K562 (cell line): Measurements from ENCODE around the gene SLC5A3. TPM values are rescaled to one million over a fixed set of nuclear protein-coding genes. Genes with fewer than 3 reads are reported as not detected.

Experiments
- ARHGAP35 ChIP-seq: fragments of 450-650 bp; IDR thresholded peaks from 2 replicates; pipeline ENCODE4 v1.6.1; 2018; ENCODE audit not compliant: partially characterized antibody
- ATF6 ChIP-seq: sonication (generic); formaldehyde crosslinking; IDR thresholded peaks from 2 replicates; pipeline ENCODE4 v1.4.0; 2020; ENCODE audit warnings: mild to moderate bottlenecking, missing genetic modification reagents
- CBX3 ChIP-seq, 2 experiments: IDR thresholded peaks; 1 replicate in 1 of 2; 2 replicates in 1 of 2; pipeline ENCODE4 v1.6.1; 2012; ENCODE audit warnings: inconsistent platforms in 2 of 2, low read length in 2 of 2, borderline replicate concordance in 1 of 2, control low read depth in 1 of 2
- CTBP1 ChIP-seq: fragments of 450-650 bp; IDR thresholded peaks from 2 replicates; pipeline ENCODE4 v1.6.1; 2016; ENCODE audit warnings: borderline replicate concordance
- FOSL1 ChIP-seq: fragments of 200-800 bp; sonication (Bioruptor generic); conservative IDR thresholded peaks from 2 replicates; pipeline ENCODE4 v1.6.1; 2016; ENCODE audit warnings: missing genetic modification characterization, missing compliant biosample characterization
- FOXK2 ChIP-seq, 2 experiments: fragments of 450-650 bp; IDR thresholded peaks in 1 of 2; conservative IDR thresholded peaks in 1 of 2; 2 replicates each; pipeline ENCODE4 v1.6.1; 2016; ENCODE audit warnings: low read depth in 2 of 2, mild to moderate bottlenecking in 1 of 2
- KDM5B ChIP-seq: fragments of 200-600 bp; sonication (generic); IDR thresholded peaks from 2 replicates; pipeline ENCODE4 v1.6.1; 2012; ENCODE audit warnings: low read depth, mild to moderate bottlenecking, moderate library complexity, low read length, control low read depth, inconsistent platforms; ENCODE audit not compliant: insufficient replicate concordance
- LEF1 ChIP-seq: fragments of 450-650 bp; IDR thresholded peaks from 2 replicates; pipeline ENCODE4 v1.6.1; 2016; ENCODE audit warnings: mild to moderate bottlenecking
- MAX ChIP-seq: sonication (generic); formaldehyde crosslinking; IDR thresholded peaks from 2 replicates; pipeline ENCODE4 v1.9.0; 2022; ENCODE audit warnings: mild to moderate bottlenecking, missing genetic modification reagents
- MCM7 ChIP-seq, 2 experiments: fragments of 450-650 bp; IDR thresholded peaks; 2 replicates each; pipeline ENCODE4 v1.6.1; 2016 to 2018
- MYNN ChIP-seq, 2 experiments: sonication (generic); formaldehyde crosslinking in 1 of 2; IDR thresholded peaks; 2 replicates each; pipeline versions ENCODE4 v1.5.0 to v1.6.1; 2016 to 2020; ENCODE audit warnings: antibody characterized with exemption in 1 of 2, missing genetic modification reagents in 1 of 2
- NR2F6 ChIP-seq: fragments of 450-650 bp; formaldehyde crosslinking; IDR thresholded peaks from 2 replicates; pipeline ENCODE4 v1.4.0; 2020; ENCODE audit warnings: mild to moderate bottlenecking
- POLR2B ChIP-seq: fragments of 450-650 bp; IDR thresholded peaks from 2 replicates; pipeline ENCODE4 v1.6.1; 2018; ENCODE audit warnings: low read depth; ENCODE audit not compliant: partially characterized antibody
- RBM22 ChIP-seq: fragments of 200-400 bp; formaldehyde crosslinking; IDR thresholded peaks from 2 replicates; pipeline ENCODE4 v1.6.1; 2018; ENCODE audit warnings: low read length, low read depth; ENCODE audit not compliant: poor library complexity, severe bottlenecking
- RNF2 ChIP-seq: sonication (generic); IDR thresholded peaks from 2 replicates; pipeline ENCODE4 v1.6.1; 2016
- STAG1 ChIP-seq: sonication (generic); formaldehyde crosslinking; IDR thresholded peaks from 2 replicates; pipeline ENCODE4 v1.5.0; 2020; ENCODE audit warnings: missing genetic modification reagents, borderline replicate concordance
- THRB ChIP-seq: fragments of 450-650 bp; formaldehyde crosslinking; conservative IDR thresholded peaks from 2 replicates; pipeline ENCODE4 v1.4.0; 2022; ENCODE audit warnings: mild to moderate bottlenecking, missing genetic modification characterization
- ZFP36 ChIP-seq: fragments of 150-350 bp; IDR thresholded peaks from 2 replicates; pipeline ENCODE4 v1.6.1; 2018; ENCODE audit warnings: low read length, low read depth; ENCODE audit not compliant: partially characterized antibody
- ZFP91 ChIP-seq: sonication (generic); formaldehyde crosslinking; IDR thresholded peaks from 2 replicates; pipeline ENCODE4 v1.8.0; 2022; ENCODE audit warnings: mild to moderate bottlenecking, missing genetic modification reagents
- ZNF354B ChIP-seq: fragments of 250-450 bp; sonication (Bioruptor Pico); IDR thresholded peaks from 2 replicates; pipeline ENCODE4 v1.4.0; 2020
- ZNF551 ChIP-seq: fragments of 250-450 bp; sonication (Bioruptor Pico); IDR thresholded peaks from 2 replicates; pipeline ENCODE4 v1.5.0; 2021; ENCODE audit warnings: mild to moderate bottlenecking, moderate library complexity
- ZNF639 ChIP-seq, 2 experiments: fragments of 200-800 bp in 1 of 2; sonication (Bioruptor generic) in 1 of 2; sonication (generic) in 1 of 2; formaldehyde crosslinking in 1 of 2; IDR thresholded peaks in 1 of 2; conservative IDR thresholded peaks in 1 of 2; 2 replicates each; pipeline versions ENCODE4 v1.5.0 to v1.6.1; 2016 to 2020; ENCODE audit warnings: missing compliant biosample characterization in 1 of 2, missing genetic modification characterization in 1 of 2, missing genetic modification reagents in 1 of 2
- polyA plus RNA-seq, 8 experiments: library from polyadenylated mRNA; depleted of rRNA in 4 of 8; stranded (reverse) in 5 of 8; unstranded in 3 of 8; fragments of >200 nt; fragmentation: Nextera tagmentation in 2 of 8; fragmentation: Illumina TruSeq in 1 of 8; extraction: Ambion mirVana in 2 of 8; extraction: Trizol in 1 of 8; gene quantifications; 2 replicates each; pipeline versions ENCODE4 v1.2.1 to v1.2.3, GENCODE V29; 2011 to 2014; ENCODE audit warnings: inconsistent platforms in 1 of 8, missing spikeins in 1 of 8
- total RNA-seq, 7 experiments: library from RNA; depleted of rRNA in 6 of 7; stranded (reverse); fragments of >200 nt in 6 of 7; fragmentation: Illumina TruSeq in 2 of 7; extraction: Trizol in 2 of 7; gene quantifications; 2 replicates each; pipeline versions ENCODE4 v1.2.1 to v1.2.3, GENCODE V29; 2011 to 2021; ENCODE audit warnings: low replicate concordance in 1 of 7

The SLC5A3 gene
- total and polyA plus RNA-seq, 9 of the 15 experiments (the other 6 are each of a cell fraction or from before 2014, with no cell fraction given) = 2.9 to 20.6 (median 9.0) TPM

- TF ChIP-seq RNF2 (peak; percentile 51; the same call in 1 of the 2 replicates), NR2F6 (no peak; the same call in 1 of the 2 replicates), MCM7 (IDR thresholded peaks at IDR 0.05) (no peak), KDM5B (no peak), ZNF551 (no peak), POLR2B (no peak), FOXK2 (conservative IDR thresholded peaks at IDR 0.05 in 1 of 2, IDR thresholded peaks at IDR 0.05 in 1 of 2; ENCODE audit: low read depth in 2 of 2) (peak; percentile 66 to 88), ZFP36 (no peak), ARHGAP35 (no peak), RBM22 (no peak), MAX (CRISPR knock-in tag) (no peak), CTBP1 (peak; percentile 60; the same call in 1 of the 2 replicates), FOSL1 (tag) (peak; percentile 83), ATF6 (CRISPR knock-in tag) (no peak), ZNF639 (CRISPR knock-in tag; conservative IDR thresholded peaks at IDR 0.05 in 1 of 2, IDR thresholded peaks at IDR 0.05 in 1 of 2) (peak in 1 of 2 experiments; percentile 86; a peak in 2 of 4 replicates), ZFP91 (no peak), CBX3 (IDR thresholded peaks at IDR 0.05; ENCODE audit: borderline replicate concordance in 1 of 2, low read length in 2 of 2) (peak in 1 of 2 experiments; percentile 58; a peak in 1 of 3 replicates), ZNF354B (no peak), THRB (CRISPR knock-in tag) (no peak), LEF1 (peak; percentile 94), MYNN (IDR thresholded peaks at IDR 0.05) (no peak), MYNN (CRISPR knock-in tag; IDR thresholded peaks at IDR 0.05) (no peak), STAG1 (CRISPR knock-in tag) (no peak)
Measured at GRCh38 chr21:34110594-34111202, 37.3 kb downstream of the SLC5A3 start (continued).
